PC-9 (cell line): ENCODE measurements around the gene GJA9.

Experiments
- EZH2 ChIP-seq: fragments of 200-600 bp; sonication (generic); IDR thresholded peaks from 2 replicates; pipeline ENCODE4 v1.8.0; 2017; ENCODE audit warnings: antibody characterized with exemption, low read depth
- TF ChIP-seq, protein P1 (sequence below): fragments of 200-600 bp; sonication (generic); conservative IDR thresholded peaks from 2 replicates; pipeline ENCODE4 v1.6.1; 2017; ENCODE audit warnings: mixed run types, antibody characterized with exemption, mild to moderate bottlenecking, moderate library complexity

- TF ChIP-seq, protein P1, sequence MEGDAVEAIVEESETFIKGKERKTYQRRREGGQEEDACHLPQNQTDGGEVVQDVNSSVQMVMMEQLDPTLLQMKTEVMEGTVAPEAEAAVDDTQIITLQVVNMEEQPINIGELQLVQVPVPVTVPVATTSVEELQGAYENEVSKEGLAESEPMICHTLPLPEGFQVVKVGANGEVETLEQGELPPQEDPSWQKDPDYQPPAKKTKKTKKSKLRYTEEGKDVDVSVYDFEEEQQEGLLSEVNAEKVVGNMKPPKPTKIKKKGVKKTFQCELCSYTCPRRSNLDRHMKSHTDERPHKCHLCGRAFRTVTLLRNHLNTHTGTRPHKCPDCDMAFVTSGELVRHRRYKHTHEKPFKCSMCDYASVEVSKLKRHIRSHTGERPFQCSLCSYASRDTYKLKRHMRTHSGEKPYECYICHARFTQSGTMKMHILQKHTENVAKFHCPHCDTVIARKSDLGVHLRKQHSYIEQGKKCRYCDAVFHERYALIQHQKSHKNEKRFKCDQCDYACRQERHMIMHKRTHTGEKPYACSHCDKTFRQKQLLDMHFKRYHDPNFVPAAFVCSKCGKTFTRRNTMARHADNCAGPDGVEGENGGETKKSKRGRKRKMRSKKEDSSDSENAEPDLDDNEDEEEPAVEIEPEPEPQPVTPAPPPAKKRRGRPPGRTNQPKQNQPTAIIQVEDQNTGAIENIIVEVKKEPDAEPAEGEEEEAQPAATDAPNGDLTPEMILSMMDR: no peak
- TF ChIP-seq EZH2: no peak
Observed at GRCh38 chr1:38899560-38899959, 18.2 kb upstream of the GJA9 start.
